Stimulated activated CD4-positive, alpha-beta T cell treated with anti-CD3 and anti-CD28 coated beads, Interleukin-1b, Interleukin-23, amount 100 ng/mL, for 4 hours (primary cell): ENCODE measurements around the gene PYCARD.
"Not testable (repeated sequence)": the region's sequence is repeated elsewhere in the genome, so short reads cannot be mapped to it uniquely, and the experiment has no call there.

Experiments used
- DNase-seq, 2 donors: peaks; one replicate each; pipeline ENCODE4 v3.0.0-alpha.2; 2020; ENCODE audit warnings: low read depth in 2 of 2

The PYCARD gene

GRCh38 chr16:31191697-31192428, 10.7 kb downstream of the PYCARD start:
- DNase-seq: no peak

- no peak for DNase-seq
These were observed 11.6 kb downstream of the PYCARD start for GRCh38 chr16:31190818-31191444.

GRCh38 chr16:31190061-31190460, 12.5 kb downstream of the PYCARD start:
- no peak for DNase-seq

DNA sequence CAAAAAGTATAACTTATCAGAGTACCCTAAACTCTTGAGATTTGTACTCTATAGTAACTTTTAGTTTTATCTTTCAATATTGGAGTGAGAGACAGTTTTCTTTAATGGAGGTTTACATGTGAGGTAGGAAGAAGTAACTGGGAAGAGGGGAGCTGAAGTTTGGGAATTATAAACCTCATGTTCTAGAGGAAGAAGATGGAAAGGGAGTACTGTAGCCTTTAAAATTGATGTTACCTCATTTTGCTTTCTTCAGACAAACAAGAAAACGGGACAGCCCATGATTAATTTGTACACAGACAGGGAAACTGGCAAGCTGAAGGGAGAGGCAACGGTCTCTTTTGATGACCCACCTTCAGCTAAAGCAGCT, 13.2 kb downstream of the PYCARD start:
- DNase-seq: no peak

DNA sequence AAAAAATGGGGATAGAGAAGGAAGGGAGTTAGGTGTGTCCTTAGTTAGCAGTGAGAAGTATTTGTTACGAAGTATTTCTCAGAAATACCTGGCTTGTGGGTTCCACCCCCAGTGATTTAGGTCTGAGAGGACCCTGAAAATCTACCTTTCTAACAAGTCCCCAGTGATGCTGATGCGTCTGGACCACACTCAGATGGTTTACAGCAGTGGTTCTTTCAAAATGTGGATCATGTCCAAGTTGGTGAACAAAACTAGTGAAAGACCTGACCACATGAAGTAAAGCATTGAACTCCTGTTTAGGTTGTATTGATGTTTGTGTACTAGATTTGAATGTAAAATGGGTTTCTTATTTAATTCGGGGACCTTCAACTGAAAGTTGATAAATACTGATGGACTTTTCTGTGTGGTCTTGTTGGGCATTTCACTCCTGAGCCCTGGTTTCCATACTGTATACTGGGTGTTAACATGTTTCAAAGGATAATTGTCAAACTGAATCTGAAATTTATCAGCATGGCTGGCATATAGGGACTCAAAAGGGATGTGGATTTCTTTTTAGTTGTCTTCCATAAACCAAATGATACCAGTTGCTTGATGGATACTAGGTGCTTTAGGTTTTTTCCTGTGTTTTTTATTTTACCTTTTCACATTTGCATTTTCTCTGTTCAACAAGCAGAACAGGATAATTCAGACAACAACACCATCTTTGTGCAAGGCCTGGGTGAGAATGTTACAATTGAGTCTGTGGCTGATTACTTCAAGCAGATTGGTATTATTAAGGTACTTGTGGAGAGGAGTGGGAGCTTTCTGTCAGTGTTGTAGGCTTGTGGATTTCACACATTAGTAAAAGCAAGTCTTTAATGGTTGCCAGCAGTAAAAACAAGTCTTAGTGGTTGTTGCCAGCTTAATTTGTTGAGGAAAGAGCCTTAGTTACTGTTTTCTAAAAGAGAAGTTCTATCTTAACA, 13.8 kb downstream of the PYCARD start:
- no peak for DNase-seq

DNA sequence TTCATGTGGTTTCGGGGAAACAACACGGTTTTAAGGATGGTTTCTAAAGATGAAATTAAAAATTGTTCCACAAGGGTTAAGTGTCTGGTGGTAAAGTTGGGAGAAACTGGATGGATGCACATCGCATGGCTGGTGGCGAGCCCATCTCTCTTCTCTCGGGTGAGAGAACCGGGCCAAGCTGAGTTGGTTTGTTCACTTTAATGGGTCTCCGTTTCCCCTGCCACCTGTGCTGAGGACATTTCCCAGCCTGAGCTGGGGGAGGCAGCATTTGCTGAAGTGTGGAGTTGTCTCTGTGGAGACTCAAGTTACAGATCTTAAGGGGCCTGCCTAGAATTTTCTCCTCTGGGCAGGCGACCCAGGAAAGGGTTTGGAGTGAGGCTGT, 14.8 kb downstream of the PYCARD start:
- DNase-seq: no peak

- DNase-seq: no peak
These were observed 15.4 kb downstream of the PYCARD start for GRCh38 chr16:31186930-31187807.

- no peak for DNase-seq
These were observed 16.4 kb downstream of the PYCARD start for GRCh38 chr16:31186176-31186575.

DNA sequence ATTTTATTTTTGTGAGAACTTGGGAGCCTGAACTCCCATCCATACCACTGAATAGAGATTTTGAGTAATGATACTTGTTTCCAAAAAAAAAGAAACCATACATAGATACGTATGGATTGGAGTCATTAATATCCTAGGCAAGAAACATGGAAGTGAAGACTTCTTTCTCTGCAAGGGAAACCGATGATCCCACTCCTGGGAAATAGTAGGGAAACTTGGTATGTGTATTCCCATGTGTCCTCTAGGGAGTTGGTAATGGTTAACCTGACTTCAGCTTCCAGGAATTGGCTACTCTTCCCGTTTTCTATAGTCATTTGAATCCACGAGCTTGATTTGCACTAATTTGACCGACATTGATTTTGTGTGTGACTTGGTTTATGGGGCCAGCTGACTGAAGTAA, 17.2 kb downstream of the PYCARD start:
- DNase-seq: no peak

GRCh38 chr16:31184888-31185287, 17.7 kb downstream of the PYCARD start:
- DNase-seq: no peak

DNA sequence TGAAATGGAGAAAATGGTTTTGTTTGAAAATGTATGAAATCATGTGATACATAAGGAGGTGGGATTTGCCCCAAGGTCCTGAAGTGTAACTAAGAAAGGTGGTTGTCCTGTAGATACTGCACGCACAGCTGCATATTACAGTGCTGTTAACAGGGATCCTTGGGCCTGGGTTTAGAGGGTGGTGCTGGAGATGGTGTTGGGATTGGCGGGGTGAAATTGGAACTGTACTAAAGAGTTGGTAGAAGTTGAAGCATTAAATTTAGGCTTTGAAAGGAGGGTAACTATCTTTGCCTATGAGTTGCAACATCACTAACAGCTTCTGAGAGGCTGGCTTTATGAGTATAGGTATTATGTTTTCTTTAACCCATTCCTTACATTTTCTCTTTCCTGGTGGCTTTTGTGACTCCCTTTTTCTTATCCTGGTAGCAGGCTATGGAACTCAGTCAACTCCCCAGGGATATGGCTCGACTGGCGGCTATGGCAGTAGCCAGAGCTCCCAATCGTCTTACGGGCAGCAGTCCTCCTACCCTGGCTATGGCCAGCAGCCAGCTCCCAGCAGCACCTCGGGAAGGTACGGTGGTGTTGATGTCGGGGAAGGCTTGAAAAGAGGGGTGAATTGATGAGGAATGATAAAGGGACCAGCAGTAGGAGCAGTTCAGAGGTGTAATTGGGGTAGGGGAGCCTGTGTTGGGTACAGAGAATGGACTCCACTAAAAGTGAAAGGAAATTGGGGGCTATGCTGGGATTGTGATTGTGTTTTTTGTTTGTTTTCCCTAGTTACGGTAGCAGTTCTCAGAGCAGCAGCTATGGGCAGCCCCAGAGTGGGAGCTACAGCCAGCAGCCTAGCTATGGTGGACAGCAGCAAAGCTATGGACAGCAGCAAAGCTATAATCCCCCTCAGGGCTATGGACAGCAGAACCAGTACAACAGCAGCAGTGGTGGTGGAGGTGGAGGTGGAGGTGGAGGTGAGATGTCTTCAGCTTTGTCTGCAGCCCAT, 18.8 kb downstream of the PYCARD start:
- no peak for DNase-seq

- DNase-seq: no peak
These were observed 20.2 kb downstream of the PYCARD start for GRCh38 chr16:31182391-31182790.

DNA sequence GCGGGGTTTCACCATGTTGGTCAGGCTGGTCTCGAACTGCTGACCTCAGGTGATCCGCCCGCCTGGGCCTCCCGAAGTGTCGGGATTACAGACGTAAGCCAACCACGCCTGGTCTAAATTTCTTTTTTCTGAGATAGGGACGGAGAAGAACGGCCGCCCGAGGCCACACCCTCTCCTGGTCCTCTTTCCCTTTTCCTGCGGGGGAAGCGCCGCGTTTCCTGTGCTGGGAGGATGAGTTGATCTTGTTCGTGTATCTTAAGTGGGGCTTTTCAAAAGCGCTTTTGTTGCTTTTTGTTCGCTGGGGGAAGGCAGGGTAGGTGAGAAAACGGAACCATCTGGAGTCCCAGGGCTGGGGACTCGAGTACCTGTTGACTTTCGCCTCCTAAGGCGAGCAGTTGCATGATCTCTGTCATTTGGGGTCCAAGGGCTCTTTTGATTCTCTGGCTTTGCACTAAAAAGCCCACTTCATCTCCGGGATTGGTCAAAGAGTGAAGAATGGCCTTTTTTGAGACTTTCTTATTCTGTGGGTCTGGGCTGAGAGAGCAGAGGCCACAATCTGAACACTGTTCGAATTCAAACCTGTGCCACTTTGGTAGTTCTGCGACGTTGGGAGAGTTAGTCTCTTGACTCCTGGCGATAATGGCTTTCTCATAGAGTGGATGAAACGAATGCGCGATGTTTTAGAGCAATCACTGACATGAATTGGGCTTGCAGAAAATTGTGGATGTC, 21.3 kb downstream of the PYCARD start:
- DNase-seq: no peak

DNA sequence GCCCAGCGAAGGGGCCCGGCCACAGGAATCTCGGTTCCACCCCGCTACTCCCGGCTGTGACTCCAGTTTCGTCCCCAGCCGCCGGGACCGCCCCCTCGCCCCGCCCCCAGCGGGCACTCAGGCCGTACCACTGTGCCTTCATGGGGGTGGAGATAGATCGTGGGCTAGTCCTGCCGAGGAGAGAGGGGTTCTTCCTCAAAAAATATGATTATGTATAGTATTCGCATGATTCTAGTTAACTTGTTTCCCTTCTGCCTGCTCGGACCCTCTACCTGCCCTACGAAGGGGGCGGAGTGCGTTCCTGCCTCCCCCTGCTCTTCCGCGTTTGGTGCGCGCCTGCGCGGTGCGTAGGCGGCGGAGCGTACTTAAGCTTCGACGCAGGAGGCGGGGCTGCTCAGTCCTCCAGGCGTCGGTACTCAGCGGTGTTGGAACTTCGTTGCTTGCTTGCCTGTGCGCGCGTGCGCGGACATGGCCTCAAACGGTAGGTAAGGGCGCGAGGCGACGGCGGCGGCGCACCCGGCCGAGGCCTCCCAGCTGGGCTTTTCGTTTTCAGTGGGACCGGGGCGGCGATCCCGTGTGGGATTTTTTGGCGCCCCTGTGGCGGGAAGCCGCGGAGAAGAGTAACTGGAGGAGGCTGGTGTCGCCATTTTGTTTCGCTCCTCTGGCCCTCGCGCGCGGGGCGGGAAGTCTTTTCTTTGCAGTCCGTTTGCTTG, 22.7 kb downstream of the PYCARD start, which contains the start of gene FUS:
Gene FUS (plus strand): TSS at position 393 of the 713 bp plus-strand sequence. CDS start 76 bp downstream, at position 469.
- peak; percentile 89 to 92 for DNase-seq

- DNase-seq: no peak
These were observed 23.3 kb downstream of the PYCARD start for GRCh38 chr16:31179219-31179746.

DNA sequence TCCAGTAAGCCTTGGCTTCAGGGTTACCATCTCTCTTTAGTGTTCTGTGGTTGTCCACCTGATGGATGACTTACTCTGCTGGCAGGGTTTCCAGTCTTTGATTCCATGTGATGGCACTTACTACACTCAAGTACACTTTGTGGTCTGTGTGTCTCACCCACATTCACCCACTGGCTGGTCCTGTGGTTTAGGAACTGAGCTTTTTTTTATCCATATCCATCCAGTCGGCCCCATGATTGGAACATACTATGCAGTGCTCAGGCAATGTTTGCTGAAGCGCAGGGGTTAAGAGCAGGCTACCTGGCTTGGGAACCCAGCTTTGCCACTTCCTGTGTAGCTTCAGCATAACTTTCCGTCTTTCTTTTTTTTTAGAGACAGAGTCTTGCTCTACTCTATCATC, 25.4 kb downstream of the PYCARD start:
- DNase-seq: no peak

DNA sequence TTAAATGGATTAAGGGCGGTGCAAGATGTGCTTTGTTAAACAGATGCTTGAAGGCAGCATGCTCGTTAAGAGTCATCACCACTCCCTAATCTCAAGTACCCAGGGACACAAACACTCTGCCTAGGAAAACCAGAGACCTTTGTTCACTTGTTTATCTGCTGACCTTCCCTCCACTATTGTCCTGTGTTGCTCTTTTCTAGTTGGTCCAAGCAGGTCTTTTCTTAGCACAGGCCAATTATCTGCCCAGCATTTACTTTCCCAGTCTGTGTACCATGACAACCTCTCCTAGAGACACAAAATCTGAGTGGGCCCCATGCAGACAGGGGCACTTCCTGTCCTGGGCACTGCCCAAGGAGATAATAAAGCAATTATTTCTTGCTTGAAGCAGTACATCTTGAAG, 32.5 kb downstream of the PYCARD start:
- DNase-seq: not testable (repeated sequence)

DNA sequence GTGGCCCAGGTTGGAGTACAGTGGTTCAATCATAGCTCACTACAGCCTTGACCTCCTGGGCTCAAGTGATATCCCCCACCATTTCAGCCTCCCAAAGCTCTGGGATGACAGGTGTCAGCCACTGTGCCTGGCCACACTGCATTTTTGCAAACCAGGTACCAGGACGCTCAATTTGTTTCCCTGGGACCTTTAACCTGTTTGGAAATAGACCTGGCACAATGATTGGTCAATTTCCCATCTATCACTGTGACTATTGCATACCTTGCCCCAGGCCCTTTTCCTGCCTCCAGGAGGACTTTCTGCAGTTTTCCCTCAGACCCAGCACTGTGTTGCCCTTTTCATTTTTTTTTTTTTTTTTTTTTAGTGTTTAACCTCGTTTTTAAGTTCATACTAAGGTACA, 33.7 kb downstream of the PYCARD start:
- no peak for DNase-seq

DNA sequence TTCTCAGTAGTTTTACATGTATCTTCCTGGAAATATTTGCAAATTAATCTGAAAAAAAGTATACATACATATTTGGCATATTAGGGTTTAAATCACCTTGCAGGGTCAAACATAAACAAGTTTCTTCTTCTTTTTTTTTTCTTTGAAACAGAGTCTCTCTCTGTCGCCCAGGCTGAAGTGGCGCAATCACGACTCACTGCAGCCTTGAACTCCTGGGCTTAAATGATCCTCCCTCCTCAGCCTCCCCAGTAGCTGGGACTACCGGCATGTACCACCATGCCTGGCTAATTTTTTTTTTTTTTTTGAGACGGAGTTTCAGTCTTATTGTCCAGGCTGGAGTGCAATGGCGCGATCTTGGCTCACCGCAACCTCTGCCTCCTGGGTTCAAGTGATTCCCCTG, 35.2 kb downstream of the PYCARD start:
- no peak for DNase-seq
